Neural progenitor cell (in vitro differentiated cells): ENCODE measurements around the gene PEAK1. TPM values are rescaled to one million over a fixed set of nuclear protein-coding genes. Genes with fewer than 3 reads are reported as not detected.

Experiments used
- DNase-seq: peaks from one replicate; pipeline ENCODE4 v3.0.0-alpha.2; 2016; ENCODE audit warnings: low spot score
- H2AFZ ChIP-seq: fragments of 200-600 bp; sonication (generic); replicated peaks from 2 replicates; pipeline ENCODE4 v1.6.1; 2016; ENCODE audit warnings: antibody characterized with exemption
- H3F3A ChIP-seq: fragments of 200-600 bp; sonication (generic); 2 replicates; pipeline ENCODE4 v1.6.1; 2016; ENCODE audit warnings: antibody characterized with exemption, low read depth
- H3K27ac ChIP-seq: fragments of 200-600 bp; sonication (generic); 2 replicates; pipeline ENCODE4 v1.5.1; 2016; ENCODE audit warnings: mild to moderate bottlenecking
- H3K27me3 ChIP-seq: fragments of 200-600 bp; sonication (generic); 2 replicates; pipeline ENCODE4 v1.6.1; 2016; ENCODE audit warnings: mild to moderate bottlenecking, moderate library complexity
- H3K36me3 ChIP-seq: fragments of 200-600 bp; sonication (generic); 2 replicates; pipeline ENCODE4 v1.5.1; 2016
- H3K4me1 ChIP-seq: fragments of 200-600 bp; sonication (generic); 2 replicates; pipeline ENCODE4 v1.6.1; 2016; ENCODE audit warnings: mixed run types
- H3K4me2 ChIP-seq: fragments of 200-600 bp; sonication (generic); 2 replicates; pipeline ENCODE4 v1.6.1; 2016
- H3K4me3 ChIP-seq: fragments of 200-600 bp; sonication (generic); 2 replicates; pipeline ENCODE4 v1.5.1; 2016
- H3K79me2 ChIP-seq: fragments of 200-600 bp; sonication (generic); 2 replicates; pipeline ENCODE4 v1.6.1; 2016; ENCODE audit warnings: low read depth
- H3K9ac ChIP-seq: fragments of 200-600 bp; sonication (generic); 2 replicates; pipeline ENCODE4 v1.6.1; 2016
- H3K9me3 ChIP-seq: fragments of 200-600 bp; sonication (generic); 2 replicates; pipeline ENCODE4 v1.5.1; 2016; ENCODE audit warnings: low read depth
- H4K20me1 ChIP-seq: fragments of 200-600 bp; sonication (generic); 2 replicates; pipeline ENCODE4 v1.6.1; 2016; ENCODE audit warnings: low read depth
- H3K27ac Mint-ChIP-seq: 3 replicates; pipeline ENCODE4 v1.8.0; 2021; ENCODE audit warnings: mixed read lengths
- H3K27me3 Mint-ChIP-seq: 2 replicates; pipeline ENCODE4 v1.8.0; 2022; ENCODE audit warnings: low read depth, mild to moderate bottlenecking, inconsistent platforms, moderate library complexity, mixed read lengths; ENCODE audit not compliant: insufficient read depth
- H3K36me3 Mint-ChIP-seq: 3 replicates; pipeline ENCODE4 v1.8.0; 2021; ENCODE audit warnings: mixed read lengths
- H3K4me1 Mint-ChIP-seq: 3 replicates; pipeline ENCODE4 v1.8.0; 2021; ENCODE audit warnings: mixed read lengths
- H3K4me3 Mint-ChIP-seq: 3 replicates; pipeline ENCODE4 v1.8.0; 2021; ENCODE audit warnings: mild to moderate bottlenecking, moderate library complexity, mixed read lengths
- H3K9me3 Mint-ChIP-seq: 3 replicates; pipeline ENCODE4 v1.8.0; 2020; ENCODE audit warnings: mixed read lengths
- EZH2 ChIP-seq: fragments of 200-600 bp; sonication (generic); IDR thresholded peaks from 2 replicates; pipeline ENCODE4 v1.6.1; 2017; ENCODE audit warnings: antibody characterized with exemption, mild to moderate bottlenecking, moderate library complexity
- EZH2phosphoT487 ChIP-seq: fragments of 200-600 bp; sonication (generic); IDR thresholded peaks from 2 replicates; pipeline ENCODE4 v1.6.1; 2017; ENCODE audit warnings: antibody characterized with exemption
- total RNA-seq: library from RNA; depleted of rRNA; stranded (reverse); fragments of >200 nt; gene quantifications from 2 replicates; pipeline ENCODE4 v1.2.3, GENCODE V29; 2015; ENCODE audit warnings: low replicate concordance
- TF ChIP-seq, protein P1 (sequence below): fragments of 200-600 bp; sonication (generic); IDR thresholded peaks from 2 replicates; pipeline ENCODE4 v1.5.1; 2017; ENCODE audit warnings: antibody characterized with exemption, mild to moderate bottlenecking

PEAK1 gene
- total RNA-seq, 1 donor from 2014 or later, result 30.9 TPM

DNA sequence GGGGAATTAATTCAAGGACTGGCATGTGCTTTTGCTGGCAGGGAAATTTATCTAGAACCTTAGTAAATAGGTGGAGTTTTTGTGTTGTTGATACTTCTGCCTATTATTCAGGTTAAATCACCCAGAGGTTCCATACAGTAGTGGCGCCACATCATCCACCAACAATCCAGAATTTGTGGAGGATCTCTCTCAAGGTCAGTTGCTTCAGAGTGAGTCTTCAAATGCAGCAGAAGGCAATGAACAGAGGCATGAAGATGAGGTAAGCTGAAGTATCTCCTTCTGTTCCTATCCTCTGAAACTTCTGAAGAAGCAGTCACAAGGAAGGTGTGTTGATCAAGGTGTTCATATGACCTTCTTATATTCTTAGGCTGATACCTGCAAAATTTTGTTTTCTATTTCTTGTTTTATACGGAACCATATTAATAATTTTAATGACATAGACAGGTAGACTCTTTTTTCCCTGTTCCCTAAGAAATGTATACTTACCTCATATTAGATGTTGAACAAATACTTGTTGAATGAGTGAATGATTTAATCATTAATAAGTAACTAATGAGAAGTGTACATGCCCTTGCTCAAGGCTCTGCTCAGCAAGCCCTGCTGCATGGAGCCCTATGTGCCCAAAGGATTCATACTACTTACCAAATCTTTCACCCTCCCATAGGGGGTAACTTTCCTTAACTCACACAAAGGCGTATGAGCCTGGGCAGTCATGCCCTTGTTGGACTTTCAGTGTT is 44.4 kb upstream of the PEAK1 start:
- no peaks in the 10 kb centered on the region for H4K20me1 ChIP-seq
- no peaks in the 10 kb centered on the region for H3K9me3 ChIP-seq
- no peak overlapping the region for H3K27ac Mint-ChIP-seq
- H2AFZ ChIP-seq, result no peak overlapping the region
- DNase-seq, result no peak
- no peak overlapping the region for H3K4me3 ChIP-seq
- H3K36me3 ChIP-seq, result no peaks in the 10 kb centered on the region
- H3K4me1 ChIP-seq, result no peaks in the 10 kb centered on the region
- H3K4me2 ChIP-seq, result no peak overlapping the region
- H3K9me3 Mint-ChIP-seq, result no peaks in the 10 kb centered on the region
- H3K4me1 Mint-ChIP-seq, result no peaks in the 10 kb centered on the region
- H3K27ac ChIP-seq, result no peak overlapping the region
- H3F3A ChIP-seq, result no peaks in the 10 kb centered on the region
- H3K79me2 ChIP-seq, result no peaks in the 10 kb centered on the region
- H3K36me3 Mint-ChIP-seq, result peaks cover 33% of the 10 kb centered on the region
- no peak overlapping the region for H3K4me3 Mint-ChIP-seq
- no peaks in the 10 kb centered on the region for H3K27me3 Mint-ChIP-seq
- TF ChIP-seq, protein P1, sequence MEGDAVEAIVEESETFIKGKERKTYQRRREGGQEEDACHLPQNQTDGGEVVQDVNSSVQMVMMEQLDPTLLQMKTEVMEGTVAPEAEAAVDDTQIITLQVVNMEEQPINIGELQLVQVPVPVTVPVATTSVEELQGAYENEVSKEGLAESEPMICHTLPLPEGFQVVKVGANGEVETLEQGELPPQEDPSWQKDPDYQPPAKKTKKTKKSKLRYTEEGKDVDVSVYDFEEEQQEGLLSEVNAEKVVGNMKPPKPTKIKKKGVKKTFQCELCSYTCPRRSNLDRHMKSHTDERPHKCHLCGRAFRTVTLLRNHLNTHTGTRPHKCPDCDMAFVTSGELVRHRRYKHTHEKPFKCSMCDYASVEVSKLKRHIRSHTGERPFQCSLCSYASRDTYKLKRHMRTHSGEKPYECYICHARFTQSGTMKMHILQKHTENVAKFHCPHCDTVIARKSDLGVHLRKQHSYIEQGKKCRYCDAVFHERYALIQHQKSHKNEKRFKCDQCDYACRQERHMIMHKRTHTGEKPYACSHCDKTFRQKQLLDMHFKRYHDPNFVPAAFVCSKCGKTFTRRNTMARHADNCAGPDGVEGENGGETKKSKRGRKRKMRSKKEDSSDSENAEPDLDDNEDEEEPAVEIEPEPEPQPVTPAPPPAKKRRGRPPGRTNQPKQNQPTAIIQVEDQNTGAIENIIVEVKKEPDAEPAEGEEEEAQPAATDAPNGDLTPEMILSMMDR, result no peak
- no peak for TF ChIP-seq EZH2
- TF ChIP-seq EZH2phosphoT487, result no peak
- no peaks in the 10 kb centered on the region for H3K27me3 ChIP-seq
- no peak overlapping the region for H3K9ac ChIP-seq

DNA sequence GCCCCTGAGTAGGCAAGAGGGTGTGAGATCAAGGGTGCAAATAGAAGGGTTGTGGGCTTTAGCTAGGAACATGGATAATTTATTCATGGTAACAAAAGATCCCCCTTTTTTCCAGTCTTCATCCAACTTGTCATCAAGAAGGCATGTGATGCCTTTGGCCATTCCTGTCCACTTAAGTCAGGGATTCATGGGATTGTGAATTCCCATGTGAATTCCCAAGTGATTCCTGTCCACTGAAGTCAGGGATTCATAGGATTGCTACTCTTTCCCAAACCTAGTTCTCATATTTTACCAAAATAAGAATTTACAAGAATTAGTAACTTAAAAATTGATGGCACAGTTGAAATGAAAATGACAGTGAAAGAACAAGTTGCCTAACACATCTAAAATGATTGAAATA is 41.6 kb upstream of the PEAK1 start:
- no peaks in the 10 kb centered on the region for H3K27me3 Mint-ChIP-seq
- Histone ChIP-seq H3K27ac (no peak overlapping the region), H3K9me3 (no peaks in the 10 kb centered on the region), H4K20me1 (no peaks in the 10 kb centered on the region), H3K79me2 (no peaks in the 10 kb centered on the region), H3K9ac (no peak overlapping the region), H2AFZ (no peak overlapping the region), H3K36me3 (no peaks in the 10 kb centered on the region), H3K4me3 (no peak overlapping the region), H3K27me3 (no peaks in the 10 kb centered on the region), H3F3A (no peaks in the 10 kb centered on the region), H3K4me2 (no peak overlapping the region), H3K4me1 (no peaks in the 10 kb centered on the region)
- no peak overlapping the region for H3K4me3 Mint-ChIP-seq
- TF ChIP-seq, protein P1, result no peak
- TF ChIP-seq EZH2 (no peak), EZH2phosphoT487 (no peak)
- DNase-seq, result no peak
- H3K36me3 Mint-ChIP-seq, result peaks cover 22% of the 10 kb centered on the region
- H3K4me1 Mint-ChIP-seq, result peaks cover 11% of the 10 kb centered on the region
- H3K27ac Mint-ChIP-seq, result no peak overlapping the region
- no peaks in the 10 kb centered on the region for H3K9me3 Mint-ChIP-seq

DNA sequence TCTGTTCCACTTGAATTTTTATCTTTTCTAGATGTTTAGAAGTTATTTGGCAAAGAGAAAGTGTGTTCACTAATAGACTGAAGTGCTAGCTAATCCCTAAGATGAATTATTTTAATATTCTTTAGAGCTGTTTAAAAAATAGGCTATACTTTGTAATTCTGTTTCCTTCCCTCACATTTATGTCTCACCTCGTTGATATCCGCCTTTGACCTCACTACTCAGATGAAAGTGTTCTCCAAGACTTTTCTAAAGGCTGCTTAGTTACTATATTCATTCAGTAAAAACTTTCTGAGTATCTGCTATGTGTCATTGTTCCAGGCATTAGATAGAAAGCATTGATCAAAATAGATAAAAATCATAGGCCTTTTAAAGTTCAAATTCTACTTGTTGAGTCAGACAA is 39.1 kb upstream of the PEAK1 start:
- H3K27ac ChIP-seq, result no peak overlapping the region
- no peak overlapping the region for H2AFZ ChIP-seq
- no peaks in the 10 kb centered on the region for H3K9me3 Mint-ChIP-seq
- H3K27me3 Mint-ChIP-seq, result no peaks in the 10 kb centered on the region
- H3K4me2 ChIP-seq, result no peak overlapping the region
- H3K4me3 ChIP-seq, result no peak overlapping the region
- H3K36me3 Mint-ChIP-seq, result peaks cover 20% of the 10 kb centered on the region
- H3K79me2 ChIP-seq, result peaks cover 7% of the 10 kb centered on the region
- DNase-seq, result no peak
- H3K4me3 Mint-ChIP-seq, result no peak overlapping the region
- H3K4me1 ChIP-seq, result no peaks in the 10 kb centered on the region
- peaks cover 11% of the 10 kb centered on the region for H3K4me1 Mint-ChIP-seq
- H3K27ac Mint-ChIP-seq, result no peak overlapping the region
- H3K9ac ChIP-seq, result no peak overlapping the region
- no peaks in the 10 kb centered on the region for H3K9me3 ChIP-seq
- H3K36me3 ChIP-seq, result no peaks in the 10 kb centered on the region
- no peaks in the 10 kb centered on the region for H4K20me1 ChIP-seq
- H3K27me3 ChIP-seq, result no peaks in the 10 kb centered on the region
- TF ChIP-seq EZH2 (no peak), EZH2phosphoT487 (no peak)
- TF ChIP-seq, protein P1, result no peak
- no peaks in the 10 kb centered on the region for H3F3A ChIP-seq
